H1 (cell line): ENCODE results near the gene MRI1. TPM values are rescaled to one million over a fixed set of nuclear protein-coding genes. Genes with fewer than 3 reads are reported as not detected.

Experiments used
- CTCF ChIA-PET: fragments of 300-600 bp; sonication (Branson Sonifier 250); formaldehyde crosslinking; loops from one replicate; lab custom pipeline; 2021; ENCODE audit not compliant: partially characterized antibody; lab: Charles Lee
- POLR2A ChIA-PET: fragments of 300-600 bp; sonication (Branson Sonifier 250); formaldehyde crosslinking; loops from one replicate; lab custom pipeline; 2021; ENCODE audit warnings: inconsistent platforms; ENCODE audit not compliant: partially characterized antibody; lab: Charles Lee
- DNase-seq, 2 experiments: peaks; one replicate each; pipeline versions ENCODE4 v3.0.0 to v3.0.0-alpha.2; 2010 to 2022; ENCODE audit warnings: low spot score in 2 of 2, low read depth in 1 of 2, mixed read lengths in 1 of 2
- FAIRE-seq: peaks from 2 replicates; lab custom pipeline; 2011; peaks lifted over from hg19 to GRCh38; lab: Jason Lieb, UNC
- H2AFZ ChIP-seq: 2 replicates; pipeline ENCODE4 v1.8.1; 2012; ENCODE audit warnings: low read length, inconsistent platforms
- H2AK5ac ChIP-seq: 2 replicates; pipeline ENCODE4 v1.6.1; 2013; ENCODE audit warnings: low read depth, low read length
- H2BK120ac ChIP-seq: replicated peaks from 2 replicates; pipeline ENCODE3; 2013; ENCODE audit warnings: low read depth, low read length, inconsistent platforms
- H2BK12ac ChIP-seq: 2 replicates; pipeline ENCODE4 v1.6.1; 2013; ENCODE audit warnings: low read depth, low read length
- H2BK15ac ChIP-seq: 2 replicates; pipeline ENCODE4 v1.6.1; 2013; ENCODE audit warnings: low read length
- H2BK20ac ChIP-seq: 2 replicates; pipeline ENCODE4 v1.6.1; 2013; ENCODE audit warnings: low read length
- H2BK5ac ChIP-seq: 2 replicates; pipeline ENCODE4 v1.6.1; 2013; ENCODE audit warnings: low read depth, low read length
- H3K14ac ChIP-seq: 2 replicates; pipeline ENCODE4 v1.6.1; 2013; ENCODE audit warnings: inconsistent platforms; ENCODE audit not compliant: insufficient read length
- H3K18ac ChIP-seq: 2 replicates; pipeline ENCODE4 v1.6.1; 2013; ENCODE audit warnings: low read length; ENCODE audit errors: extremely low read depth
- H3K23ac ChIP-seq: 2 replicates; pipeline ENCODE4 v1.6.1; 2013; ENCODE audit warnings: inconsistent platforms; ENCODE audit not compliant: insufficient read length
- H3K23me2 ChIP-seq: 2 replicates; pipeline ENCODE4 v1.6.1; 2013; ENCODE audit warnings: low read depth, low read length
- H3K27ac ChIP-seq: 2 replicates; pipeline ENCODE4 v1.6.1; 2011; ENCODE audit warnings: low read depth, low read length, inconsistent platforms
- H3K27me3 ChIP-seq, 4 experiments: replicated peaks in 1 of 4; 1 replicate in 1 of 4; 2 replicates in 3 of 4; pipeline versions ENCODE4 v1.6.1 to v1.8.1; 2011 to 2013; ENCODE audit warnings: low read length in 3 of 4, mild to moderate bottlenecking in 3 of 4, inconsistent platforms in 2 of 4, mixed read lengths in 2 of 4, moderate library complexity in 1 of 4; ENCODE audit not compliant: control insufficient read depth in 3 of 4, insufficient read depth in 3 of 4; ENCODE audit errors: extremely low read depth in 1 of 4
- H3K36me3 ChIP-seq, 4 experiments: 2 replicates each; pipeline versions ENCODE4 v1.6.1 to v1.8.1; 2011 to 2013; ENCODE audit warnings: mild to moderate bottlenecking in 4 of 4, low read length in 3 of 4, moderate library complexity in 2 of 4, control low read depth in 1 of 4, inconsistent platforms in 1 of 4; ENCODE audit not compliant: insufficient read depth in 4 of 4, control insufficient read depth in 2 of 4
- H3K4ac ChIP-seq: replicated peaks from 2 replicates; pipeline ENCODE3; 2013; ENCODE audit warnings: low read length, low read depth, mixed read lengths, inconsistent platforms; ENCODE audit not compliant: insufficient read length
- H3K4me1 ChIP-seq, 4 experiments: replicated peaks in 1 of 4; 1 replicate in 1 of 4; 2 replicates in 3 of 4; pipeline versions ENCODE4 v1.6.1 to v1.8.1; 2011 to 2013; ENCODE audit warnings: low read length in 3 of 4, inconsistent platforms in 2 of 4, mixed read lengths in 1 of 4; ENCODE audit not compliant: insufficient read depth in 4 of 4, control insufficient read depth in 3 of 4
- H3K4me2 ChIP-seq, 2 experiments: 2 replicates each; pipeline versions ENCODE4 v1.6.1 to v1.8.1; 2011 to 2013; ENCODE audit warnings: low read depth in 2 of 2, low read length in 2 of 2, control low read depth in 1 of 2, inconsistent platforms in 1 of 2, mild to moderate bottlenecking in 1 of 2; ENCODE audit not compliant: insufficient read depth in 1 of 2
- H3K4me3 ChIP-seq, 4 experiments: fragments of 200-600, 300-600 bp in 1 of 4; sonication (generic), shearing (Covaris generic), sonication (Bioruptor Twin) in 1 of 4; 2 replicates each; pipeline versions ENCODE4 v1.5.1 to v1.8.1; 2011 to 2016; ENCODE audit warnings: low read length in 4 of 4, low read depth in 3 of 4, control low read depth in 2 of 4, inconsistent platforms in 2 of 4, mild to moderate bottlenecking in 2 of 4, mixed read lengths in 1 of 4, moderate library complexity in 1 of 4; ENCODE audit not compliant: insufficient read depth in 2 of 4; ENCODE audit errors: extremely low read depth in 1 of 4
- H3K56ac ChIP-seq: replicated peaks from 2 replicates; pipeline ENCODE3; 2013; ENCODE audit warnings: low read depth, mild to moderate bottlenecking, mixed read lengths, low read length, inconsistent platforms; ENCODE audit not compliant: insufficient read length
- H3K79me1 ChIP-seq: 2 replicates; pipeline ENCODE4 v1.6.1; 2013; ENCODE audit warnings: low read depth, low read length, control low read depth
- H3K79me2 ChIP-seq, 2 experiments: 2 replicates each; pipeline versions ENCODE4 v1.6.1 to v1.8.1; 2012 to 2013; ENCODE audit warnings: low read length in 2 of 2, mild to moderate bottlenecking in 2 of 2, inconsistent platforms in 1 of 2; ENCODE audit not compliant: insufficient read depth in 2 of 2, control insufficient read depth in 1 of 2
- H3K9ac ChIP-seq, 4 experiments: replicated peaks in 1 of 4; 1 replicate in 1 of 4; 2 replicates in 3 of 4; pipeline versions ENCODE4 v1.6.1 to v1.8.1; 2011 to 2013; ENCODE audit warnings: low read depth in 3 of 4, low read length in 3 of 4, control low read depth in 2 of 4, mild to moderate bottlenecking in 2 of 4, moderate library complexity in 2 of 4, inconsistent platforms in 1 of 4; ENCODE audit errors: extremely low read depth in 1 of 4
- H3K9me3 ChIP-seq, 2 experiments: 2 replicates each; pipeline versions ENCODE4 v1.6.1 to v1.8.1; 2012 to 2013; ENCODE audit warnings: mild to moderate bottlenecking in 2 of 2, moderate library complexity in 2 of 2, control low read depth in 1 of 2, inconsistent platforms in 1 of 2, low read depth in 1 of 2, low read length in 1 of 2, mixed read lengths in 1 of 2; ENCODE audit not compliant: insufficient read depth in 2 of 2
- H4K20me1 ChIP-seq, 2 experiments: replicated peaks in 1 of 2; 2 replicates each; pipeline versions ENCODE3 to v1.8.1; 2011 to 2013; ENCODE audit warnings: inconsistent platforms in 2 of 2, low read length in 2 of 2, mild to moderate bottlenecking in 1 of 2; ENCODE audit not compliant: insufficient read depth in 2 of 2, control insufficient read depth in 1 of 2
- H4K5ac ChIP-seq: 2 replicates; pipeline ENCODE4 v1.6.1; 2013; ENCODE audit warnings: low read length, low read depth, mixed read lengths, inconsistent platforms; ENCODE audit not compliant: insufficient read length
- H4K8ac ChIP-seq: 2 replicates; pipeline ENCODE4 v1.8.0; 2013; ENCODE audit warnings: mild to moderate bottlenecking, moderate library complexity, low read length, inconsistent platforms; ENCODE audit not compliant: insufficient read depth; ENCODE audit errors: extremely low read depth
- H4K91ac ChIP-seq: replicated peaks from 2 replicates; pipeline ENCODE3; 2013; ENCODE audit warnings: low read length, mixed read lengths, inconsistent platforms; ENCODE audit not compliant: insufficient read length
- RNF2 ChIP-seq: fragments of 200-900, 300-1000 bp; sonication (generic); IDR thresholded peaks from 2 replicates; pipeline ENCODE4 v1.7.1; 2016; ENCODE audit warnings: borderline replicate concordance, low read depth, mild to moderate bottlenecking, antibody characterized with exemption, low read length; ENCODE audit not compliant: poor library complexity, severe bottlenecking; ENCODE audit errors: missing control alignments
- WGBS, 2 experiments: shearing (Covaris generic) in 1 of 2; methylation state at CpG; one replicate each; pipeline versions ENCODE4 v1.1.6 to v1.1.7; 2013 to 2015; ENCODE audit warnings: low lambda C conversion rate in 2 of 2, mixed read lengths in 2 of 2, inconsistent platforms in 1 of 2, low coverage in 1 of 2, missing lambda C conversion rate in 1 of 2; ENCODE audit not compliant: insufficient replicate concordance in 2 of 2, insufficient coverage in 1 of 2, insufficient read length in 1 of 2; ENCODE audit errors: extremely low coverage in 1 of 2, missing lambda C conversion rate in 1 of 2; 5-methylcytosine and 5-hydroxymethylcytosine counted together
- polyA plus RNA-seq, 7 experiments: library from polyadenylated mRNA; depleted of rRNA in 3 of 7; stranded (reverse) in 5 of 7; unstranded in 2 of 7; fragments of >200 nt in 5 of 7; fragments of 200-250 nt in 2 of 7; gene quantifications; 1 replicate in 5 of 7; 2 replicates in 1 of 7; 4 replicates in 1 of 7; pipeline versions ENCODE4 v1.2.1 to v1.2.3, GENCODE V29; 2011 to 2013; ENCODE audit warnings: missing spikeins in 2 of 7, mixed read lengths in 2 of 7
- total RNA-seq: library from RNA; stranded (reverse); fragmentation: NEBNext Ultra II Directional; extraction: Animal tissue kit (Norgen Biotek cat#: 25700); gene quantifications from 2 replicates; pipeline ENCODE4 v1.2.1, GENCODE V29; 2021

Gene MRI1
- total and polyA plus RNA-seq, 2 of the 8 experiments (the other 6 are each of a cell fraction or from before 2014, with no cell fraction given): 24.5 to 29.5 TPM

GRCh38 chr19:13823256-13823655 lies 58.9 kb downstream of the MRI1 start:
- Histone ChIP-seq H4K8ac (no peak overlapping the region), H3K4me3 (no peak overlapping the region), H2BK120ac (no peak overlapping the region), H3K9ac (no peak overlapping the region), H2AK5ac (no peak overlapping the region), H3K4ac (no peak overlapping the region), H2AFZ (no peak overlapping the region), H3K27me3 (no peaks in the 10 kb centered on the region), H3K4me1 (peaks cover 0 to 4% (median under 1%) of the 10 kb centered on the region in 4 experiments; a peak in 3 of 7 replicates), H3K79me1 (peaks cover 3% of the 10 kb centered on the region; the same call in 1 of the 2 replicates), H3K79me2 (no peaks in the 10 kb centered on the region), H2BK20ac (no peak overlapping the region), H3K56ac (no peak overlapping the region), H2BK5ac (no peak overlapping the region), H3K36me3 (peaks cover 6 to 31% (median 12%) of the 10 kb centered on the region in 4 experiments), H3K9me3 (no peaks in the 10 kb centered on the region), H3K14ac (no peak overlapping the region), H4K20me1 (peaks cover 0 to 6% of the 10 kb centered on the region in 2 experiments), H3K4me2 (no peak overlapping the region), H2BK12ac (no peak overlapping the region), H3K23me2 (peaks cover 1% of the 10 kb centered on the region; the same call in 1 of the 2 replicates), H3K18ac (no peak overlapping the region), H4K5ac (no peak overlapping the region), H3K27ac (no peak overlapping the region), H4K91ac (no peak overlapping the region), H2BK15ac (no peak overlapping the region), H3K23ac (no peak overlapping the region)
- WGBS, 2 experiments: 95% methylated on average over 8 of the region's 8 CpGs; no CpG with 5 or more reads in 1 of the 2 experiments
- ChIA-PET CTCF (interaction anchor here (0.6 to 5.7 kb wide), 5 partner anchors 11 to 184 kb away, joined by 3 to 27 read pairs (median 6); no protein-coding TSS in a partner anchor), POLR2A (interaction anchor here (0.6 to 4.2 kb wide), 5 partner anchors 15 to 41 kb away, joined by 3 to 15 read pairs (median 6); no protein-coding TSS in a partner anchor)
- FAIRE-seq: no peak
- no peak for DNase-seq
- no peak for TF ChIP-seq RNF2
